NAMALWA (cell line): ENCODE data around the gene ZNF672.

Experiments
- DNase-seq: peaks from one replicate; pipeline ENCODE4 v3.0.0-alpha.2; 2015; ENCODE audit warnings: low spot score

ZNF672 gene

GRCh38 chr1:248890549-248891498 lies 52.8 kb downstream of the ZNF672 start:
- no peak for DNase-seq

DNA sequence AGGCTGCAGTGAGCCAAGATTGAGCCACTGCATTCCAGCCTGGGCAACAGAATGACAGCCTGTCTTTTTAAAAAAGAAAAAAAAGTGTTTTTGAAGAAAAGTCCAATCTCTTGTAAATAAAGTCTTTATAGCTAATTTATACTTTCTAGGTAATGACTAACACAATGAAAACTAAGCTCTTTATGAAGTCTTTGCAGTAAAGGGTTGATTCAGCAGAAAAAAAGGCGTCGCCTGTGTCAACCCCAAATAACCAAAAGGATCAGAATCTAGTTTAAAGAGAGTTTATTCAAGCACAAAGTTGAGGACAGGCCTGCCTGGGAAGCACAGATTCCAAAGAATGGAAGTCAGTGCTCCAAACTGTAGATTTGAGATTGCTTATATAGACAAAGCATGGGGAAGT lies 53.7 kb downstream of the ZNF672 start:
- DNase-seq, result no peak

GRCh38 chr1:248892590-248892989 lies 54.6 kb downstream of the ZNF672 start:
- DNase-seq, result no peak

- DNase-seq, result no peak
These were observed 56.8 kb downstream of the ZNF672 start for GRCh38 chr1:248894837-248895236.

GRCh38 chr1:248897412-248898337 lies 59.7 kb downstream of the ZNF672 start:
- DNase-seq, result no peak
